Parathyroid adenoma (tissue), 2 donors: ENCODE data around the gene TEX261.

Experiments
- H2AFZ ChIP-seq: fragments of 300-600 bp; sonication (generic); one replicate; pipeline ENCODE4 v1.7.0; 2017; ENCODE audit warnings: antibody characterized with exemption, mild to moderate bottlenecking
- H3K27ac ChIP-seq: fragments of 300-600 bp; sonication (generic); one replicate; pipeline ENCODE4 v1.7.0; 2017
- H3K27me3 ChIP-seq: fragments of 300-600 bp; sonication (generic); one replicate; pipeline ENCODE4 v1.7.0; 2017; ENCODE audit warnings: low read length; ENCODE audit not compliant: control insufficient read depth, insufficient read depth
- H3K36me3 ChIP-seq: fragments of 300-600 bp; sonication (generic); one replicate; pipeline ENCODE4 v1.7.0; 2017; ENCODE audit warnings: low read length; ENCODE audit not compliant: control insufficient read depth, insufficient read depth
- H3K4me1 ChIP-seq: fragments of 300-600 bp; sonication (generic); one replicate; pipeline ENCODE4 v1.7.0; 2017; ENCODE audit warnings: control low read depth
- H3K4me2 ChIP-seq: fragments of 300-600 bp; sonication (generic); one replicate; pipeline ENCODE4 v1.7.0; 2017; ENCODE audit warnings: low read length
- H3K4me3 ChIP-seq: fragments of 300-600 bp; sonication (generic); one replicate; pipeline ENCODE4 v1.7.0; 2017; ENCODE audit warnings: low read depth, low read length
- H3K79me2 ChIP-seq: fragments of 300-600 bp; sonication (generic); one replicate; pipeline ENCODE4 v1.7.0; 2017; ENCODE audit warnings: control low read depth
- H3K9ac ChIP-seq: fragments of 300-600 bp; sonication (generic); one replicate; pipeline ENCODE4 v1.7.0; 2017; ENCODE audit warnings: mild to moderate bottlenecking
- H3K9me3 ChIP-seq: fragments of 300-600 bp; sonication (generic); one replicate; pipeline ENCODE4 v1.7.0; 2017; ENCODE audit warnings: low read length; ENCODE audit not compliant: control insufficient read depth
- TF ChIP-seq, protein P1 (sequence below): fragments of 300-600 bp; sonication (generic); IDR thresholded peaks from one replicate; pipeline ENCODE4 v1.7.0; 2017; ENCODE audit warnings: antibody characterized with exemption, mild to moderate bottlenecking
- donor health status: primary hyperparathyroidism.

The TEX261 gene

GRCh38 chr2:70995426-70995729 is 705 bp upstream of the TEX261 start:
- Histone ChIP-seq H3K9me3 (no peaks in the 10 kb centered on the region), H3K27me3 (no peaks in the 10 kb centered on the region), H3K36me3 (no peaks in the 10 kb centered on the region), H2AFZ (peak overlapping the region; percentile 99), H3K79me2 (peaks cover 3% of the 10 kb centered on the region), H3K4me2 (peak overlapping the region; percentile 62), H3K27ac (peak overlapping the region; percentile 55), H3K4me3 (peak overlapping the region; percentile 61), H3K9ac (no peak overlapping the region), H3K4me1 (peaks cover 17% of the 10 kb centered on the region)
- TF ChIP-seq, protein P1, sequence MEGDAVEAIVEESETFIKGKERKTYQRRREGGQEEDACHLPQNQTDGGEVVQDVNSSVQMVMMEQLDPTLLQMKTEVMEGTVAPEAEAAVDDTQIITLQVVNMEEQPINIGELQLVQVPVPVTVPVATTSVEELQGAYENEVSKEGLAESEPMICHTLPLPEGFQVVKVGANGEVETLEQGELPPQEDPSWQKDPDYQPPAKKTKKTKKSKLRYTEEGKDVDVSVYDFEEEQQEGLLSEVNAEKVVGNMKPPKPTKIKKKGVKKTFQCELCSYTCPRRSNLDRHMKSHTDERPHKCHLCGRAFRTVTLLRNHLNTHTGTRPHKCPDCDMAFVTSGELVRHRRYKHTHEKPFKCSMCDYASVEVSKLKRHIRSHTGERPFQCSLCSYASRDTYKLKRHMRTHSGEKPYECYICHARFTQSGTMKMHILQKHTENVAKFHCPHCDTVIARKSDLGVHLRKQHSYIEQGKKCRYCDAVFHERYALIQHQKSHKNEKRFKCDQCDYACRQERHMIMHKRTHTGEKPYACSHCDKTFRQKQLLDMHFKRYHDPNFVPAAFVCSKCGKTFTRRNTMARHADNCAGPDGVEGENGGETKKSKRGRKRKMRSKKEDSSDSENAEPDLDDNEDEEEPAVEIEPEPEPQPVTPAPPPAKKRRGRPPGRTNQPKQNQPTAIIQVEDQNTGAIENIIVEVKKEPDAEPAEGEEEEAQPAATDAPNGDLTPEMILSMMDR: peak; percentile 25

DNA sequence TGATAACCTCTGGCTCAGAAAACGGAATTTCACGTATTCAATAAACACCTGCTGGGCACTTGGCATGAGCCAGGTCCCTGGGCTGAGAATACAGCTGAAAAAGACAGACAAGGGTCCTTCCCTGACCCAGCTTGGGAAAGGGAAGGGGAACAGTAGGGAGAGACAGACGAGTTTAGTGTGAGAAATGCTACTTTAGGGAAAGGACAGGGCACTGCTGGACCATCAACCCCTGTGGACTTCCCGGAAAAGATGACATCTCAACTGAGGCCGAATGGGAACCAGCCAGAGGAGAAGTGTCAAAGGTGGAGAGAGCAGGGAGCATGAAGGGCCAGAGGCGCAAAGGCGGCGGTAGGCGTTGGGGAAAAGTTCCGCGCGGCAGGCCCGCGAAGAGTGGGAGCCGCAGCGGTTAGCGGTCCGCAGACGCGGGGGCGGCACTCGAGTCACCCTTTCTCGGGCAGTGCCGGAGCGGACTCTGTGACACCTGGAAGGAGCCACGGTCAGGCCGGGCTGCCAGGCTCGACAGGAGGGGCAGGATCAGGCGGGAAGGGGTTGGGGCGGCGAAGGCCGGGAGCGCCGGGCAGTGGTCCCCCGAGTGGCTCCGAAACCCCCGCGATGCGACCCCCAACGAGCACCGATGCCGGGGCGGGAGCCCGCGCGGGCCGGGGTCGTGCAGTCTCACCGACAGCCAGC is 519 bp downstream of the TEX261 start:
- Histone ChIP-seq H3K4me1 (peaks cover 17% of the 10 kb centered on the region), H3K4me3 (peak overlapping the region; percentile 74), H3K27me3 (no peaks in the 10 kb centered on the region), H3K4me2 (peak overlapping the region; percentile 68), H3K36me3 (no peaks in the 10 kb centered on the region), H2AFZ (peak overlapping the region; percentile 77), H3K9me3 (no peaks in the 10 kb centered on the region), H3K27ac (peak overlapping the region; percentile 18), H3K79me2 (peaks cover 3% of the 10 kb centered on the region), H3K9ac (peak overlapping the region; percentile 41)
- TF ChIP-seq, protein P1: no peak

GRCh38 chr2:70992945-70993853 is 1.5 kb downstream of the TEX261 start:
- Histone ChIP-seq H3K4me3 (peak overlapping the region; percentile 74), H3K9me3 (no peaks in the 10 kb centered on the region), H3K79me2 (peaks cover 3% of the 10 kb centered on the region), H3K4me1 (peaks cover 17% of the 10 kb centered on the region), H2AFZ (no peak overlapping the region), H3K27ac (no peak overlapping the region), H3K4me2 (peak overlapping the region; percentile 68), H3K9ac (no peak overlapping the region), H3K36me3 (no peaks in the 10 kb centered on the region), H3K27me3 (no peaks in the 10 kb centered on the region)
- TF ChIP-seq, protein P1: no peak

- H3K36me3 ChIP-seq: no peaks in the 10 kb centered on the region
- no peak overlapping the region for H3K4me3 ChIP-seq
- H3K27ac ChIP-seq: no peak overlapping the region
- no peaks in the 10 kb centered on the region for H3K9me3 ChIP-seq
- no peak overlapping the region for H3K4me2 ChIP-seq
- TF ChIP-seq, protein P1: no peak
- H3K4me1 ChIP-seq: peaks cover 17% of the 10 kb centered on the region
- H3K27me3 ChIP-seq: no peaks in the 10 kb centered on the region
- H2AFZ ChIP-seq: no peak overlapping the region
- H3K79me2 ChIP-seq: peaks cover 3% of the 10 kb centered on the region
- H3K9ac ChIP-seq: no peak overlapping the region
These were observed 2.9 kb downstream of the TEX261 start for GRCh38 chr2:70991742-70992141.
